Right renal pelvis (tissue), 4 donors: Measurements from ENCODE around the gene UBC. TPM values are rescaled to one million over a fixed set of nuclear protein-coding genes. Genes with fewer than 3 reads are reported as not detected.

Source experiments
- DNase-seq, 4 donors: peaks; one replicate each; pipeline ENCODE4 v3.0.0-alpha.2; 2013; ENCODE audit warnings: low read depth in 4 of 4, low spot score in 3 of 4, missing footprints in 1 of 4
- polyA plus RNA-seq, 4 donors: library from polyadenylated mRNA; unstranded; fragments of 120-200 nt; gene quantifications; one replicate each; pipeline ENCODE4 v1.2.1, GENCODE V29; 2013; ENCODE audit not compliant: insufficient read length in 4 of 4

Gene UBC
- polyA plus RNA-seq: 1,000 to 10,000 TPM in 2 of 4 donors, 100 to 1,000 TPM in 2; 888 to 1,042 (median 1,010) TPM

- DNase-seq: peak; percentile 86 to 99 (median 89)
These were observed at the start of gene UBC for GRCh38 chr12:124914392-124915238. Gene UBC (minus strand): TSS chr12:124914650. CDS start chr12:124913771, 879 bp downstream.

- no peak for DNase-seq
These were observed 48.8 kb upstream of the UBC start for GRCh38 chr12:124963211-124963610.

DNA sequence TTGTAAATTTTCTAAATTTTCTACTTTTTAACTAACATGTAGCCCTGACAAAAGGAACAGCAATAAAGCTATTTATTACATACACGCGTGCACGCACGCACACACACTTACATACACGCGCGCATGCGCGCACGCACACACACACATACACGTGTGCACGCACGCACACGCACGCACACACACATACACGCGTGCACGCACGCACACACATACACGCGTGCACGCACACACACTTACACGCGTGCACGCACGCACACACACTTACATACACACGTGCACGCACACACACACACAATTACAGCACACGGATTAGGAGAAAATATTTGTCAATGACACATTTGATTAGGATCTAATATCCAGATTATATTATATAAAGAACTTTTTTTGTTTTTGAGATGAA is 46.6 kb upstream of the UBC start:
- no peak for DNase-seq

GRCh38 chr12:124956571-124956970 is 42.1 kb upstream of the UBC start:
- no peak for DNase-seq

GRCh38 chr12:124954771-124955170 is 40.3 kb upstream of the UBC start:
- DNase-seq: no peak

- DNase-seq: no peak
These were observed 39.4 kb upstream of the UBC start for GRCh38 chr12:124953689-124954405.

DNA sequence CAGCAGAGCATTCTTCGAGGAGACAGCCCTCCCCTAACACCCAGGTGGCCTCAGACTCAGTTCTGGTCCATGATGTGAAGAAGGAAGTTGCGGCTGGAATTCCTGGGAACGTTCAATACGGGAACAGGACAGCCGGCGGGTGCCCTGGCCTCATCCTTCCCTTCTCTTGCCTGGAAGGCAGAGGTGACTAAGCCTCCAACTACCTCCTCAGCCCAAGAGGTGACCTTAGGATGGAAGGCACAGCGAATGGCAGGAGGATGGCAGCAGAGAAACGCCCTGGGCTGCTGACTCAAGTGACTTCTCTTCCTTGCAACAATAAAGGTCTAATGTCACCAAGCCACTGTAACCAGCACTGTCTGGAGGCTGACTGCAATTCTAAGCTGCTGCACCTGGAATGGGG is 38.4 kb upstream of the UBC start:
- no peak for DNase-seq

DNA sequence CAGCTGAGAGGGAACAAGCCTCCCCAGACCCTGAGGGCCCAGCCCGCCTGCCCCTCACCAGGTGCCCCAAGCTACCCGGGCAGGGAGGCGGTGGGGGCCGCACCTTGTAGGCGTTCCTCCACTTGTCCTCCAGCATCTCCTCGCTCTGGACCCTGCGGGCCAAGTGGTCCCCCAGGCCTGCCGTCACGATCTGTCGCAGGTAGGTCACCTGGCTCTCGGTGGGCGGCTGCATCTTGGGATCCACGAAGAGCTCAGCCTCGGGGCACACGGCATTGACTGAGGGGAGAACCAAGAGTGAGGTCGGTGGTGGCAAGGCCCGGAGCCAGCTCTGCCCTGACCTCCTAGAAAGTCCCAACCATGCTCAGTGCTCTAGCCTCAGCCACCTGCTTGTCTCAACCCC is 37.8 kb upstream of the UBC start:
- DNase-seq: no peak

DNA sequence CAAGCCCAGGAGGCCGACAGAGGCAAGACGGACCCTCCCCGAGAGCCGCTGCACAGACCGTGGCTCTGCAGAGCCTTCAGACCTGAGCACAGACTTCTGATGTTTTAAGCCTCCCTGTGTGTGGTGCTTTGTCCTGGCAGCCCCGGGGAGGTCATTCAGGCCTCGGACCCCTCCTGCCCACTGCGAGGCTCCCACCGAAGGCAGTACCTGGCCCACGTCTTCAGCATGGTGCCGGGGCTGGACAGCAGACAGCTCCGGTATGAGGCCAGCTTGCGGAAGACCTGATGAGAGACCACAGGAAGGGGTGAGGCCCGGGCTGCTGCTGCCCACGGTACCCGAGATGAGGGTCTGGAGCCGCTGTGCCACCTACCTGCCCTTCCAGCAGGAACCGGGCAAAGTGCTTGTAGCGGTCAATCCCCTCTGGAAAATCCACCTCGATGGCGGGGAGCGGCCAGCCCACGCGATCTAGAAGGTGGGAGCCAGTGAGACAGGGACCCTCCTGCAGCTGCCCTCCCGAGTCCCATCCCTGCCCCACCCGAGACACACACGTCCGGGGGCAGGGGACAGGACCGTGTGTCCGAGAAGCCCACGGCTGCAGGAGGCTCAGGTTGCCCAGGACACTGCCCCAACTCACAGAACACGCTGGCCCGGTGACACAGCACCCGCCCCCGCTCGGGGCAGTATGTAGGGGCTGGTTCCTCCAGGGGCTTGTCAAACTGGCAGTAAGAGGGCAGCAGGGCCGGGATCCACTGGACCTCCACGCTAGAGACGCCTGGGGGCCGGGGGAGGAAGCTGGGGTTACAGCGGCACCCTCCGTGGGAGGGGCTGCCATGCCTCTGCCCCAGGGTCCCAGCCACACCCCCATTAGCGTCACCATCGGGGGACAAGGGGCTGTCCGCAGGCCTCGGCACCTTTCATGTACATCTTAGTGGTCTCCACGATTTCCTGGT is 35.6 kb upstream of the UBC start:
- no peak for DNase-seq

DNA sequence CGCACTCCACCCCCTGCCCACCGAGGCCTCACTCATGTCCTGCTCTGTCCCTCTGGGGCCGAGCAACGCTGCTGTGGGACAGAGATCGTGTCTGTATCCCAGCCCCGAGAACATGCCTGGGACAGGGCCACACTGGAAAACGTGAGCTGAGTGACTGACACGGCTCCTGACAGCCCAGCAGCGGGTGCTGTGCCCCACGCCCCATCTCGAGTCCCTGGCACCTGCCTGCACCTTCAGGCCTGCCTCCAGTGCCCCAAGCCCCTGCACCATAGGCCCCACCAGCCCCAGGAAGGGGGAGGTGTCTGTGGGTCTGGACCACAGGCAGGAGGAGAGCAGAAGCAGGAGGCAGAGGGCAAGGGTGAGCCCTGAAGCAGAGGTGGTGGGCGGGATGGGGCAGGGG is 34.6 kb upstream of the UBC start:
- DNase-seq: no peak

- no peak for DNase-seq
These were observed 33.3 kb upstream of the UBC start for GRCh38 chr12:124947561-124948398.

DNA sequence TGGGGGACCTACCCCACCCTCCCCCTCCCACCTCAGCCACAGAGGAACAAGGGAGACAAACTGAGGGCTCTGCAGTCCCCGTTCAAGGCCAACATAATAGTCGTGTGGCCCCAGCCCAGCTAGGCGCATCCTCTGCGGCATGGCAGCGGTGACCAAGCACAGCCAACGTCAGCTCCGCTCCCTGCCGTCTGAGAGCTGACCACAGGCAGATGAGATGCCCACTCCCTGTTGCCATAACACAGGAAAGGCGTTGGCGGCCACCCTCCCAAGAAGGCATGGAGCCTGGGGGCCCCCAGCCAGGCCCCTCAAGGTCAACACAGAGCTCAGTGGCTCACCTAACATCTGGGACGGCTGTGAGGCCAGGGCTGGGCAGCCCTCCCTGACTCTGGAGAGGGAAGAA is 32.6 kb upstream of the UBC start:
- no peak for DNase-seq

DNA sequence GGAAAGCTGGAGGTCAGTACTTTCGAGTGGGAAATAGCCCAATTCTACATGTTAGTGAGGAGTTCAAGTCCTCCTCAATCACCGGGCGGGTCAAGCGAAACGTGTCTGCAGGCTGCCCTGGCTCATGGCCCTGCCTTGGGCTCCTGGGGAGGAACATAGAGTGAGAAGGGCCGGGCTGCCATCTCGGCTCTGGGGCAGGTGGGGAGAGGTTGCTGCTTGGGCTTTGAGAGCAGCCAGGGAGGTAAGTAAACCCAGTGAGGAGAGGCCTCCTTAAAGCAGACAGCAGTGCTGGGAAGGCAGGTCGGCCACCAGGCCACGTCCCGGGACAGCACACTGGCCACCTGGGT is 32.0 kb upstream of the UBC start:
- DNase-seq: no peak

DNA sequence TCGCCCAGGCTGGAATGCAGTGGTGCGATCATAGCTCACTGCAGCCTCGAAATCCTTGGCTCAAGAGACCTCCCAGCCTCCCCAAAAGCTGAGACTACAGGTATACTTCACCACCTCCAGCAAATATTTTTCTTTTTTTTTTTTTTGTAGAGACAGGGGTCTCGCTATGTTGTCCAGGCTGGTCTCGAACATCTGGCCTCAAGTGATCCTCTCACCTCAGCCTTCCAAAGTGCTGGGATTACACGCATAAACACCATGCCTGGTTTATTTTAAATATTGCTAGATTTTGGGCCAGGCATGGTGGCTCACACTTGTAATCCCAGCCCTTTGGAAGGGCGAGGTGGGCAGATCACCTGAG is 26.7 kb upstream of the UBC start:
- DNase-seq: no peak

GRCh38 chr12:124940393-124941169 is 26.1 kb upstream of the UBC start:
- DNase-seq: peak; percentile 60 to 83 (median 76)

GRCh38 chr12:124940143-124940392 is 25.6 kb upstream of the UBC start:
- no peak for DNase-seq

DNA sequence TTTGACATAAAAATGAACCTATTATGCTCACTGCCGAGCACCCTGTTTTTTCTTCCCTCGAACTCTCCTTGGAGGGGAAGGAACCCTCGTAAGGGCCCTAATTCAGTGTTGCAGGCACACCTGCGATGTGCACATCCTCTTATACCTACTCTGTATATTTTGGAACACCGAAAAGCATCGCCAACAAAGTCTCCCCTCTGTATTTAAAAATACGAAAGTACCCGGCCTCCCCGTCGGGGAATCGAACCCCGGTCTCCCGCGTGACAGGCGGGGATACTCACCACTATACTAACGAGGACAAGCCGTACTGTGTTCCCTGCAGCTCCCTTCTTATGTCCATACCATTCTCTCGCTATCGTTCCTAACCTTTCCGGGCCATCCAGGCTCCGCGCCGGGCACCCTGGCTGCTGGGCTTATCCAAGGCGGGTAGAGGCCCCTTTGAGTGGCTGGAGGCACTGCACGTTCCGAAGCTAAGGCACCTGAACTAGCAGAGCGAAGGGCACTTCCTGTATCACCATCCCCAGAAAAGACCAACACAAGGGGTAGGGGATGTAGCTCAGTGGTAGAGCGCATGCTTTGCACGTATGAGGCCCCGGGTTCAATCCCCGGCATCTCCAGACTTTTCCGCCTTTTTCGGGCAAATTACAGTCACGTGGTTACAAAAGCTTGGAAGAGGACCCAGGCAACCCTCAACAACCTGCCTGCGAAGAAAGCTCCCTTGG is 25.1 kb upstream of the UBC start:
- peak; percentile 82 to 88 (median 88) for DNase-seq

- no peak for DNase-seq
These were observed 24.6 kb upstream of the UBC start for GRCh38 chr12:124939079-124939420.

DNA sequence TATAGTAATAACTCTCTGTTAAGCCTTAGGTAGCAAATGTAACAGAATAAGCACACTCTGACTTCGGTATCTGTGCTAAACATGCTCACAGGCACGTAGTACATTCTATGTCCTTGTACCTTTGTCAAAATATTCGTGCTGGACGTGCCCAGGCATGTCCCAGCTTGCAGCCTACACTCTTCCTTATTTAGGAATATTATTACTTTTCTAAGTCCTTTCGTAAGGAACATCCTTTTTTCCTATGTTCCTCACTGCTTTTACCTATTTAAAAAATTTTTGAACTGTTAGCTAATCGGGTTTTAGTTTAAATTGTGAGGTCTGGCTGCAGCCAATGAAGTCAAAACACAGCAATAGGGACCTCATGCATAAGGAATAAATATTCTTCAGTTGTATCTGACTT is 24.1 kb upstream of the UBC start:
- no peak for DNase-seq
